ENCODE measurements around the gene ORC1. TPM values are rescaled to one million over a fixed set of nuclear protein-coding genes. Genes with fewer than 3 reads are reported as not detected.

Gene ORC1
- total RNA-seq, 4 donors from 2014 or later = 0.19 to 0.85 (median 0.66) TPM

- TF ChIP-seq CTCF (IDR thresholded peaks at IDR 0.05; ENCODE audit: low read depth) = no peak
Measured at GRCh38 chr1:52399629-52400028, 4.6 kb downstream of the ORC1 start.

DNA sequence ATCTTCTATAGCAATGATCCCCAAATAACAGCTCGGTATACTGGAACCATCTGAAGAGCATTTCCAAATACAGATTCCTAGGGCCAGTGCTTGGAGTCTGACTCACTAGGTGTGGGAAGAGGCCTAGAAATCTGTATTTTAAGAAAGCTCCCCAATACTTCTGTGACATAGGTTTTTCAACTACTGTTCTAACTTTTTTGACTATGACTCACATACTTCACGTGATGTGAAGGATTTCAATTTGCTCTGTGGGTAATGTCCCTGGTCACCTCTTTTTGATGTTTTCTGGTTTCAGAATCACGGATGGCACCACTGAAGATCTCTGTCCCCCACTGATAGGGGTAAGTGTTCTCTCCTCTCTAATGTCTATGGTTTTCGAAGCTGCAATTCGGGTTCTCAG, 11.0 kb downstream of the ORC1 start:
- TF ChIP-seq CTCF (IDR thresholded peaks at IDR 0.05; ENCODE audit: low read depth) = no peak

- TF ChIP-seq CTCF (IDR thresholded peaks at IDR 0.05; ENCODE audit: low read depth) = no peak
Measured at GRCh38 chr1:52386458-52386857, 17.8 kb downstream of the ORC1 start.

DNA sequence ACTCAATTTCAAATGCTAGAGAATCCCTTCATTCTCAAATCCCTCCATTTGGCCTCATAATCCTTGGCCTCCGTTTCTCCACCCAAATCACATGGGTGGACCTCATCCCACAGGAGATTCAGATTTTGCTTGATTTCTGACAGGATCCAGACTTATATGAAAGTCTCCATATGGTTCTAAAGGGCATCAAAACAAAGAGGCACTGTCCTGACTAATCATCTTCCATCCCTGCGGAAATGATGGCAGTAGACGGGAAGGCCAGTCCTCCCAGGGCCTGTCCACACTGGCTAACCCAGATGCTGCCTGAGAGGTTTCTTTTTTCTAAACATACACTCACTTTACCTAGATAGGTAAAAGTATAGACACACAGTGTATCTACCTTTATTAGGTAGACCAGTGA, 18.8 kb downstream of the ORC1 start:
- no peak for TF ChIP-seq CTCF (IDR thresholded peaks at IDR 0.05; ENCODE audit: low read depth)

DNA sequence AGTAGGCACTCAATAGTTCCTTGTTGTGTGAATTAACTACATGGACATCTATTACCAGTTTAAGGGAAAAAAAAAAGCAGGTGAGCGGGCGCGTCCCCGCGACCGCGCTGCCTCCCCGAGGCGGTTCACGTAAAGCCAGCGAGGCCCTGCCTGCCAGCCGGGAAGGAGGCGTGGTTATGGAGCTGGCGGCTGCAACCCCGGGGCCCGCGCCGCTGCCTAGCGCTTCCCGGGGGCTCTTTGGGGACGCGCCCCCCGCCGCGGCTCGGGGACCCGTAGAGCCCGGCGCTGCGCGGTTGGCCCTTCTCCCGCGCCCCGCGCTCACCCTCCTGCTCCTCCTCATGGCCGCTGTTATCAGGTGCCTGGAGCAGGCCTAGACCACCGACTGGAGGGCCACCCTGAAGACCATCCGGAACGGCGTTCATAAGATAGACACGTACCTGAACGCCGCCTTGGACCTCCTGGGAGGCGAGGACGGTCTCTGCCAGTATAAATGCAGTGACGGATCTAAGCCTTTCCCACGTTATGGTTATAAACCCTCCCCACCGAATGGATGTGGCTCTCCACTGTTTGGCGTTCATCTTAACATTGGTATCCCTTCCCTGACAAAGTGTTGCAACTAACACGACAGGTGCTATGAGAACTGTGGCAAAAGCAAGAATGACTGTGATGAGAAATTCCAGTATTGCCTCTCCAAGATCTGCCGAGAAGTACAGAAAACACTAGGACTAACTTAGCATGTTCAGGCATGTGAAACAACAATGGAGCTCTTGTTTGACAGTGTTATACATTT, 35.6 kb downstream of the ORC1 start:
- TF ChIP-seq CTCF (IDR thresholded peaks at IDR 0.05; ENCODE audit: low read depth) = no peak

DNA sequence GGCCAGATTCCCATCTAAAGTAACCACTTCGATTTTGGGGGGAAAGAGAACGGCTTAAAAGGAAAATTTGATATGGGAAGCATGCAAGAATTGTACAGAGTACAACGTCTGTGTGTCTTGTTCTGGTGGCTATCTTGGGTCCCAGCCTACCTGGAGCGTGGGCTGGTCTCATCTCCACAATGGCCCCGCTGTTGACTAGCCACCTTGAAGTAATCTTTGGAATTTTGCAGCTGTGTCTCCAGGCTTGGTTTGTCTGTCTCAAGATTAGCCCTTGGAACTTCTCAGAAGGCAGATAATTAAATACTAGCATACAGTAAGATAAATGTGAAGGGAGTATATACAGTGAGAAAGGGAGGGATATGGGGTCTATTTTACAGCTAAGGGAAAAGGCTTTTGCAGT, 37.0 kb downstream of the ORC1 start:
- TF ChIP-seq CTCF (IDR thresholded peaks at IDR 0.05; ENCODE audit: low read depth) = no peak

GRCh38 chr1:52366517-52366827, 37.8 kb downstream of the ORC1 start:
- TF ChIP-seq CTCF (IDR thresholded peaks at IDR 0.05; ENCODE audit: low read depth) = no peak
